CD14-positive monocyte (primary cell): ENCODE results near the gene CCDC167. TPM values are rescaled to one million over a fixed set of nuclear protein-coding genes. Genes with fewer than 3 reads are reported as not detected.

ENCODE experiments used
- DNase-seq, 3 donors: peaks; one replicate each; pipeline ENCODE4 v3.0.0-alpha.2; 2011 to 2022
- H2AFZ ChIP-seq: 2 replicates; pipeline ENCODE4 v1.6.0; 2012; ENCODE audit warnings: mild to moderate bottlenecking, low read depth, low read length, inconsistent platforms; ENCODE audit not compliant: insufficient read depth, poor library complexity, severe bottlenecking
- H3K27ac ChIP-seq, 2 donors: 1 replicate in 1 of 2; 2 replicates in 1 of 2; pipeline ENCODE4 v1.5.1; 2012 to 2013; ENCODE audit warnings: low read length in 2 of 2, control low read depth in 1 of 2, inconsistent platforms in 1 of 2, low read depth in 1 of 2, mild to moderate bottlenecking in 1 of 2
- H3K27me3 ChIP-seq, 2 donors: one replicate each; pipeline versions ENCODE4 v1.6.0 to v1.6.1; 2011 to 2013; ENCODE audit warnings: low read length in 2 of 2; ENCODE audit not compliant: control insufficient read depth in 2 of 2, insufficient read depth in 2 of 2
- H3K36me3 ChIP-seq, 2 donors: replicated peaks in 1 of 2; 1 replicate in 1 of 2; 2 replicates in 1 of 2; pipeline versions ENCODE4 v1.5.1 to v1.6.1; 2012 to 2013; ENCODE audit warnings: low read length in 2 of 2, control low read depth in 1 of 2, inconsistent platforms in 1 of 2, mild to moderate bottlenecking in 1 of 2; ENCODE audit not compliant: insufficient read depth in 2 of 2, control insufficient read depth in 1 of 2
- H3K4me1 ChIP-seq, 2 donors: 1 replicate in 1 of 2; 2 replicates in 1 of 2; pipeline versions ENCODE4 v1.5.1 to v1.6.1; 2012 to 2013; ENCODE audit warnings: low read length in 2 of 2, control low read depth in 1 of 2, inconsistent platforms in 1 of 2, mild to moderate bottlenecking in 1 of 2, moderate library complexity in 1 of 2; ENCODE audit not compliant: insufficient read depth in 2 of 2, control insufficient read depth in 1 of 2
- H3K4me2 ChIP-seq: replicated peaks from 2 replicates; pipeline ENCODE3; 2012; ENCODE audit warnings: low read length, moderate library complexity, mild to moderate bottlenecking; ENCODE audit not compliant: poor library complexity, severe bottlenecking; ENCODE audit errors: extremely low read depth
- H3K4me3 ChIP-seq, 3 experiments: fragments of 200-600 bp in 1 of 3; sonication (generic) in 1 of 3; replicated peaks in 1 of 3; 1 replicate in 2 of 3; 2 replicates in 1 of 3; pipeline ENCODE4 v1.5.1; 2011 to 2013; ENCODE audit warnings: low read length in 3 of 3, mild to moderate bottlenecking in 3 of 3, control low read depth in 2 of 3, low read depth in 2 of 3, inconsistent platforms in 1 of 3, moderate library complexity in 1 of 3
- H3K79me2 ChIP-seq: 2 replicates; pipeline ENCODE4 v1.6.0; 2012; ENCODE audit warnings: mild to moderate bottlenecking, control low read depth, inconsistent platforms, low read length, moderate library complexity; ENCODE audit not compliant: insufficient read depth
- H3K9ac ChIP-seq: 2 replicates; pipeline ENCODE4 v1.6.0; 2017; ENCODE audit warnings: low read length, mild to moderate bottlenecking; ENCODE audit not compliant: insufficient read depth, poor library complexity, severe bottlenecking
- H3K9me3 ChIP-seq, 2 donors: replicated peaks in 1 of 2; 1 replicate in 1 of 2; 2 replicates in 1 of 2; pipeline versions ENCODE4 v1.5.1 to v1.6.1; 2012 to 2013; ENCODE audit warnings: low read length in 2 of 2, control low read depth in 1 of 2; ENCODE audit not compliant: control insufficient read depth in 1 of 2, insufficient read depth in 1 of 2
- H4K20me1 ChIP-seq: 2 replicates; pipeline ENCODE4 v1.6.0; 2012; ENCODE audit warnings: mild to moderate bottlenecking, low read length, control low read depth, moderate library complexity; ENCODE audit not compliant: insufficient read depth
- H3K27ac Mint-ChIP-seq, 7 donors: one replicate each; pipeline ENCODE4 v1.8.0; 2020; ENCODE audit warnings: mild to moderate bottlenecking in 7 of 7, mixed read lengths in 7 of 7, moderate library complexity in 6 of 7, inconsistent platforms in 2 of 7
- H3K27me3 Mint-ChIP-seq, 3 donors: one replicate each; pipeline ENCODE4 v1.8.0; 2021 to 2022; ENCODE audit warnings: low read depth in 3 of 3, mild to moderate bottlenecking in 3 of 3, mixed read lengths in 3 of 3, moderate library complexity in 3 of 3, inconsistent platforms in 1 of 3
- H3K36me3 Mint-ChIP-seq, 2 donors: one replicate each; pipeline ENCODE4 v1.8.0; 2020; ENCODE audit warnings: mixed read lengths in 2 of 2, inconsistent platforms in 1 of 2, mild to moderate bottlenecking in 1 of 2
- H3K4me1 Mint-ChIP-seq: one replicate; pipeline ENCODE4 v1.8.0; 2020; ENCODE audit warnings: mild to moderate bottlenecking, mixed read lengths
- H3K4me3 Mint-ChIP-seq, 2 donors: one replicate each; pipeline ENCODE4 v1.8.0; 2020; ENCODE audit warnings: mild to moderate bottlenecking in 2 of 2, mixed read lengths in 2 of 2, moderate library complexity in 1 of 2
- H3K9me3 Mint-ChIP-seq, 7 donors: one replicate each; pipeline ENCODE4 v1.8.0; 2020 to 2022; ENCODE audit warnings: mixed read lengths in 7 of 7, mild to moderate bottlenecking in 6 of 7, moderate library complexity in 6 of 7, inconsistent platforms in 2 of 7
- WGBS: methylation state at CpG from one replicate; pipeline ENCODE4 v1.1.5; 2013; ENCODE audit warnings: missing lambda C conversion rate; ENCODE audit not compliant: insufficient coverage; 5-methylcytosine and 5-hydroxymethylcytosine counted together
- intact Hi-C, 2 donors: fragments of 100-400 bp; cut with micrococcal nuclease; formaldehyde crosslinking; loops; one replicate each; pipeline versions ENCODE4 v1.15.0 to v1.15.1; 2023
- polyA plus RNA-seq, 3 donors: library from polyadenylated mRNA; depleted of rRNA in 1 of 3; unstranded in 2 of 3; stranded (reverse) in 1 of 3; fragments of 300-500 nt in 2 of 3; fragments of >200 nt in 1 of 3; fragmentation: Illumina TruSeq in 2 of 3; gene quantifications; 1 replicate in 2 of 3; 2 replicates in 1 of 3; pipeline ENCODE4 v1.2.3, GENCODE V29; 2012 to 2021
- TF ChIP-seq, protein P1 (sequence below): fragments of 200-600 bp; IDR thresholded peaks from one replicate; pipeline ENCODE4 v1.8.0; 2022; ENCODE audit warnings: antibody characterized with exemption, mild to moderate bottlenecking

The CCDC167 gene
- polyA plus RNA-seq, 3 donors: 12.5 to 22.9 (median 20.7) TPM

DNA sequence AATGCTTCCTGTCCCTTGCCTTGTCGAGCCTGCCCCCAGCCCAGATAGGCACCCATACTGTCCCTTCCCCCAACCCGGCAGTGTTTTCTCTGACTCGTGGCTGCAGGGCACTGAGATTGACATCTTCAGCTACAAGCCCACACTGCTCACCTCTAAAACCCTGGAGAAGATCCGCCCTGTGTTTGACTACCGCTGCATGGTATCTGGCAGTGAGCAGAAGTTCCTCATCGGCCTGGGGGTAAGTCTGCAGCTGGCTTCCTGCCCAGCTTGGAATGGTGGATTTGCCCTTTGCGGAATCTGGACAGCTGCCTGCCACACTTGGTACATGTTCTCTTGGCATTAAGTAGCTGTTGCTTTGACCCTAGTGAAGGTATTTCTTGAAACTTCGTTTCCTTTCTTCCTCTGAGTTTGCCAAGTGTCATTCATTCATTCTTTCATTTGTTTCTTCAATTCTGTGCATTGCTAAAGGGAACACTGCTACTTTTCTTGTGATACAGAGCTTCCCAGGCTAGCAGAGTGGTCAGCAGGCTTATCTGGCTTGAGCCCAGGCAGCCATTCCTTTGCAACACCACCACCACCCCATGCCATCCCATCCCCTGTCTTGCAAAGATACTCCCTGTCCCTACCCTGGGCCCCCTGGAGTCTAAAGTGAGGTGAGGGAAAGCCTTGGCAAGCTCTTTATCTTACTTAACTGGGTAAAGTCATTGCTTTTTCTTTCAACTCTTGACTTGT is 26.2 kb downstream of the CCDC167 start:
- TF ChIP-seq, protein P1, sequence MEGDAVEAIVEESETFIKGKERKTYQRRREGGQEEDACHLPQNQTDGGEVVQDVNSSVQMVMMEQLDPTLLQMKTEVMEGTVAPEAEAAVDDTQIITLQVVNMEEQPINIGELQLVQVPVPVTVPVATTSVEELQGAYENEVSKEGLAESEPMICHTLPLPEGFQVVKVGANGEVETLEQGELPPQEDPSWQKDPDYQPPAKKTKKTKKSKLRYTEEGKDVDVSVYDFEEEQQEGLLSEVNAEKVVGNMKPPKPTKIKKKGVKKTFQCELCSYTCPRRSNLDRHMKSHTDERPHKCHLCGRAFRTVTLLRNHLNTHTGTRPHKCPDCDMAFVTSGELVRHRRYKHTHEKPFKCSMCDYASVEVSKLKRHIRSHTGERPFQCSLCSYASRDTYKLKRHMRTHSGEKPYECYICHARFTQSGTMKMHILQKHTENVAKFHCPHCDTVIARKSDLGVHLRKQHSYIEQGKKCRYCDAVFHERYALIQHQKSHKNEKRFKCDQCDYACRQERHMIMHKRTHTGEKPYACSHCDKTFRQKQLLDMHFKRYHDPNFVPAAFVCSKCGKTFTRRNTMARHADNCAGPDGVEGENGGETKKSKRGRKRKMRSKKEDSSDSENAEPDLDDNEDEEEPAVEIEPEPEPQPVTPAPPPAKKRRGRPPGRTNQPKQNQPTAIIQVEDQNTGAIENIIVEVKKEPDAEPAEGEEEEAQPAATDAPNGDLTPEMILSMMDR: no peak
- no peak for DNase-seq
- Mint-ChIP-seq H3K4me1 (no peaks in the 10 kb centered on the region), H3K4me3 (no peak overlapping the region), H3K9me3 (no peaks in the 10 kb centered on the region), H3K36me3 (peaks cover 87 to 95% of the 10 kb centered on the region in 2 donors), H3K27ac (peak overlapping the region in 2 of 7 donors; percentile 21 to 45), H3K27me3 (no peaks in the 10 kb centered on the region)
- Histone ChIP-seq H4K20me1 (no peaks in the 10 kb centered on the region), H3K27me3 (no peaks in the 10 kb centered on the region), H3K4me1 (no peaks in the 10 kb centered on the region), H3K9me3 (no peaks in the 10 kb centered on the region), H3K4me2 (no peak overlapping the region), H3K9ac (no peak overlapping the region), H2AFZ (no peak overlapping the region), H3K36me3 (peaks cover 79 to 86% of the 10 kb centered on the region in 2 donors), H3K27ac (no peak overlapping the region), H3K4me3 (no peak overlapping the region), H3K79me2 (no peaks in the 10 kb centered on the region)
- intact Hi-C loops: no loop called here
- 97% methylated on average over 6 of the region's 8 CpGs for WGBS

DNA sequence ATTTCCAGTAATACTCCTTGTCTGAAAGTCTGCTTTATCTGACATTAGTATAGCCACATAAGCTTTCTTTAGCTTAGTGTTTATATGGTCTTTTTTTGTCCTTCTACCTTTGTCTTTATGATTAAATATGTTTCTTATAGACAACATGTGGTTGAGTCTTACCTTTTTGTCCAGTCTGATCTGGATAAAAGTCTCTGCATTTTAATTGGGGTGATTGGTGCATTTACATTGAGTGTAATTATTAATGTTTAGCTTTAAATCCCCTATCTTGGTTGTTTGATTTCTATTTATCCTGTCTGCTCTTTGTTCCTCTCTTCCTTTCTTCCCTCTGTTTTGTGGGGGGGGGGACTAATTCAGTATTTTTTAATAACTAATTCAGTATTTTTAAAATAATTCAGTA is 32.0 kb downstream of the CCDC167 start:
- no peaks in the 10 kb centered on the region for H4K20me1 ChIP-seq
- no peak overlapping the region for H3K27ac ChIP-seq
- Mint-ChIP-seq H3K4me1 (no peaks in the 10 kb centered on the region), H3K27me3 (no peaks in the 10 kb centered on the region), H3K36me3 (peaks cover 67 to 89% of the 10 kb centered on the region in 2 donors), H3K4me3 (no peak overlapping the region), H3K9me3 (peaks cover 0 to 13% (median 6%) of the 10 kb centered on the region in 7 donors), H3K27ac (no peak overlapping the region)
- H3K4me1 ChIP-seq: no peaks in the 10 kb centered on the region
- no peak overlapping the region for H3K4me3 ChIP-seq
- peaks cover 0 to 7% of the 10 kb centered on the region in 2 donors for H3K9me3 ChIP-seq
- TF ChIP-seq, protein P1: no peak
- H3K9ac ChIP-seq: no peak overlapping the region
- H3K4me2 ChIP-seq: no peak overlapping the region
- H3K27me3 ChIP-seq: no peaks in the 10 kb centered on the region
- peaks cover 43 to 77% of the 10 kb centered on the region in 2 donors for H3K36me3 ChIP-seq
- no peak overlapping the region for H2AFZ ChIP-seq
- DNase-seq: no peak
- no peaks in the 10 kb centered on the region for H3K79me2 ChIP-seq
- intact Hi-C loops: no loop called here
